ENCODE measurements around the gene NTM.
"Not testable (repeated sequence)": the region's sequence is repeated elsewhere in the genome, so short reads cannot be mapped to it uniquely, and the experiment has no call there.

The NTM gene

GRCh38 chr11:132311703-132312102, 941.3 kb downstream of the NTM start:
- DNase-seq = no peak

GRCh38 chr11:132312161-132312560, 941.7 kb downstream of the NTM start:
- no peak for DNase-seq

DNA sequence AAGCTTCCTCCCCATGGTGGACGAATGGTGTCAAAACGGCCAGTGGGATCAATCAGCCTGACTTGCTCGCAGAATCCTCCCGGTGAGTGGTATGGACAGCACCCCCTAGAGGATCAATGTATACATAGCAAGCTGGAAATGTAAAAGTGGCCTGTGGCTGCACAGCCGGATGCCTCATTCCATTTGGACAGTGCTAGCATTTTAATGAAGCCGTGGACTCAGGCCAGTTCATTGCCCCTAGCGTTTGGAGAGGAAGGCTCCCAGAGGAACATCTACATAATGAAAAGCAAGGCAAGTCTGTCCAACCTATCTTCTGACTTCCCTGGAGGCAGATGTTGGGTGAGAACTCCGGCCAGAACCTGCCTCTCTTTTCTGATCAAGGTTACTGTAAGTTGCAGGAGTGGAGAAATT, 942.3 kb downstream of the NTM start:
- no peak for DNase-seq

DNA sequence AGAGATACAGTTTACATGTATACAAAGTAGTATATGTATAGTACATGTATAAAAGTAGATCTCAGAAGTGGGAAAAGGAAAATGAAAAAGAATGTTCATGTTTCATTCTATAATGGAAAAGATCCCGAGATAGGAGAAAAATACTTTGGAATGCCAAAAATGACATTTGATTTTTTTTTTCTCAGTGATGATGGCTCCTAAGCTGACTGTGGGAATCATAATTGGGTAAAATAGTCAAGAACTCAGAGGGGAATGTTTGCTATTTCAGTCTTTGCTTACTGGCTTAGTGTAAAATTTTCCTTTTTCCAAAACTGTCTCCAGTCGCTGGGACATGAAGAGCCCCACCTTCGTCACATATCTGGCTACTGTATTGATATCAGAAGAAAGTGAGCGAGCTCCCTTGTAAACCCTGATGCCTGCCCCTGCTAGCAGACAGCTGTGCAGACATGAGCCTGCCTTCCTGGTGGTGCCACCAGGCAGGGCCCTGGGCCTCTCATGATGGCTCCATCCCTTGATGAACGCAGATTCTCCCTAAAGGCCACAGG, 944.6 kb downstream of the NTM start:
- no peak for DNase-seq

- DNase-seq = no peak
Measured at GRCh38 chr11:132315696-132316095, 945.3 kb downstream of the NTM start.

- DNase-seq = no peak
Measured at GRCh38 chr11:132318421-132319157, 948.2 kb downstream of the NTM start.

- not testable (repeated sequence) for DNase-seq
Measured at GRCh38 chr11:132319419-132319818, 949.0 kb downstream of the NTM start.

- no peak for DNase-seq
Measured at GRCh38 chr11:132330515-132330914, 960.1 kb downstream of the NTM start.

GRCh38 chr11:132332521-132332920, 962.1 kb downstream of the NTM start:
- no peak for DNase-seq

GRCh38 chr11:132334769-132335280, 964.4 kb downstream of the NTM start:
- no peak for DNase-seq

DNA sequence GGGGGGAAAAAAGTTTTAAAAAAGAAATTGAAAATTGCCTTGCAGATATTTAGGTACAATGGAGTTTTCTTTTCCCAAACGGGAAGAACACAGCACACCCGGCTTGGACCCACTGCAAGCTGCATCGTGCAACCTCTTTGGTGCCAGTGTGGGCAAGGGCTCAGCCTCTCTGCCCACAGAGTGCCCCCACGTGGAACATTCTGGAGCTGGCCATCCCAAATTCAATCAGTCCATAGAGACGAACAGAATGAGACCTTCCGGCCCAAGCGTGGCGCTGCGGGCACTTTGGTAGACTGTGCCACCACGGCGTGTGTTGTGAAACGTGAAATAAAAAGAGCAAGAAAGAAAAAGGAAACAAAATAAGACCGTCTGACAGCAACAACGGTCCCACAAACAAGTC, 964.9 kb downstream of the NTM start:
- DNase-seq = no peak

- no peak for DNase-seq
Measured at GRCh38 chr11:132336781-132337535, 966.5 kb downstream of the NTM start.

DNA sequence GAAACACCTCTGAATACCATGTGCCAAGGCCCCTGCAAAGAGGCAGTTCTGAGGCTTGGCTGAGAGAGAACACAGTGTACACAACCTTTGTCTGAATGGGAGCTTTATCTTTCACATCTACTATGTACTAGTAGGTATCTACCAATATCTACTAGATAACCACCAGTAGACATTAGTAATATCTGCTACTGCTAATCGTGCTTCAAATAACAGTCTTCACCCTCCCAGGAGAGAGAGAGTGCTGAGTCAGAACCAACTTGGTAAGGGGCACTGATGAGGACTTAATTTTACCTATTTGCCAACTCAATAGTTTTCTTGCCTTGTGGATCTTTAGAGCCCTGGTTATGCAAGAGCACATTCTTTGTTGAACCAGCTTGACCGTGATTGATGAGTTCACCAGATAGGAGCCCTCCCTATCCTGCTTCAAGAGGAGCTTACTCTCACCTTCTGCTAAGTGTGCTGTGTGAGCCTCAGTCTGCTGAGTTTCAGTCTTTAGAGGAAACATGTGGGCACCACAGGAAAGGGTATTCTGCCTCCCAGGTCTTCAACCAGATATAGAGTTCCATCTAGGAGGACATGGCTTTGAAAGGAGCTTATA, 967.5 kb downstream of the NTM start:
- DNase-seq = no peak

- no peak for DNase-seq
Measured at GRCh38 chr11:132342408-132342807, 972.0 kb downstream of the NTM start.

GRCh38 chr11:132343445-132344175, 973.2 kb downstream of the NTM start:
- DNase-seq = no peak

GRCh38 chr11:132346558-132347148, 976.2 kb downstream of the NTM start:
- DNase-seq = no peak

- no peak for DNase-seq
Measured at GRCh38 chr11:132347156-132348090, 977.0 kb downstream of the NTM start.

- DNase-seq = no peak
Measured at GRCh38 chr11:132349811-132350733, 979.7 kb downstream of the NTM start.

GRCh38 chr11:132351050-132351449, 980.6 kb downstream of the NTM start:
- DNase-seq = no peak

GRCh38 chr11:132352497-132352896, 982.1 kb downstream of the NTM start:
- DNase-seq = no peak

All from stimulated activated CD4-positive, alpha-beta T cell treated with anti-CD3 and anti-CD28 coated beads, Interleukin-4, amount 100 ng/mL, for 24 hours (primary cell).